HPDE6-E6E7 (cell line): ENCODE measurements around the gene PPP1R26.
"Not testable (repeated sequence)": the region's sequence is repeated elsewhere in the genome, so short reads cannot be mapped to it uniquely, and the experiment has no call there.

Source experiments
- DNase-seq: peaks from one replicate; pipeline ENCODE4 v3.0.0; 2011; ENCODE audit warnings: missing footprints; ENCODE audit errors: extremely low spot score

The PPP1R26 gene

GRCh38 chr9:135522931-135523330, 43.3 kb downstream of the PPP1R26 start:
- no peak for DNase-seq

GRCh38 chr9:135523521-135524129, 44.0 kb downstream of the PPP1R26 start:
- DNase-seq: no peak

GRCh38 chr9:135524130-135524861, 44.7 kb downstream of the PPP1R26 start:
- DNase-seq: no peak

- no peak for DNase-seq
These were observed 45.9 kb downstream of the PPP1R26 start for GRCh38 chr9:135525241-135526088.

- DNase-seq: no peak
These were observed 46.6 kb downstream of the PPP1R26 start for GRCh38 chr9:135526089-135526729.

- DNase-seq: no peak
These were observed 47.4 kb downstream of the PPP1R26 start for GRCh38 chr9:135526730-135527571.

DNA sequence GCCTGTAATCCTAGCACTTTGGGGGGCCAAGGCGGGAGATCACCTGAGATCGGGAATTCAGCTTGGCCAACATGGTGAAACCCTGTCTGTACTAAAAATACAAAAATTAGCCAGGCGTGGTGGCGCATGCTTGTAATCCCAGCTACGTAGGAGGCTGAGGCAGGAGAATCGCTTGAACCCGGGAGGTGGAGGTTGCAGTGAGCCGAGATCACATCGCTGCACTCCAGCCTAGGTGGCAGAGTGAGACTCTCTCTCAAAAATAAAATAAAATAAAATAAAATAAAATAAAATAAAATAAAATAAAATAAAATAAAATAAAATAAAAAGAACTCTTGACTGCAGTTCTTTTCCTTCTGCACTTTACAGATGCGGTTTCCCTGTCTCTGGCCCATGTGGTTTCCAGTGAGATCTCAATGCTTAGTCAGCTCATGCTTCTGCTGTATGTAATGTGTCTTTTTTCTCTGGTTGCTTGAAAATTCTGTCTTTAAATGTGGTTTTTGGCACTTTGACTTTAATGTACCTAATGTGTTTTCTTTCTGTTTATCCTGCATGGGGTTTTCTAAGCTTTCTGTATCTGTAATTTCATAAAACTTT, 49.4 kb downstream of the PPP1R26 start:
- not testable (repeated sequence) for DNase-seq

- DNase-seq: no peak
These were observed 50.6 kb downstream of the PPP1R26 start for GRCh38 chr9:135530146-135530545.

DNA sequence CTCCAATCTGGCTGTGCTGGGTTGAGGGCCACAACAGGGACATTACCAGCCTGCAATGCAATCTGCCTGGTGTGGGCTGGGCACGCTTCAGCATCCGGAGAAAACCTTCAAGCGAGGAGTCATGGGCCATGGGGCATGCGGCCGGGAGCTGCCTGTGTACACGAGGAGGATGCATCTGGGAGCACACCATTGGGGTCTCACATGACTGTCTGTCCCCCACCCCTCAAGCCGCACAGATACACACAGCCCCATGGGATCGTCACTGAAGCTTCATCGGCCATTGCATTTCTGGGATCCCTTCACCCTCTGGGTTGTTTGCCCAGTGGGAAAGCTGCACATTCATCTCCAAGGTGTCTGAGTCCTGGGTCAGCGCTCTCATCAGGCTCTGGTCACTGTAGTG, 51.5 kb downstream of the PPP1R26 start:
- no peak for DNase-seq

DNA sequence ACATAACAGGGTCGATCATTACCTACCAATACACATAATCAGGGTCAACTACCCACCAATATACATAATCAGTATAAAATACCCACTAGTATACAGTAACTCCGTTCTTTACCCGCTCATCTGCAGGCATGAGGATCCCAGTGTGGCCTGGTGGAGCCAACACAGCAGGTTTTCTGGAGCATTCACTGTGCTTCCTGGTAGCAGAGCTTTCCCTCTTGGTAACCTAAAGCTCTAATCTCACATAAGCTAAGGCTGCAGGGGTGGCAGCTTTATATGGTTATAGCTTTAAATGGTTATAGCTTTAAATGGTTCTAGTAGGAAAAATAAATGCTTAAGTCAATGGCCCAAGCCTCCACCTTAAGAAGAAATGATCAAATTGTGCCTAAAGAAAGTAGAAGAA, 53.5 kb downstream of the PPP1R26 start:
- DNase-seq: no peak

- DNase-seq: no peak
These were observed 54.1 kb downstream of the PPP1R26 start for GRCh38 chr9:135533674-135534073.

- DNase-seq: not testable (repeated sequence)
These were observed 54.7 kb downstream of the PPP1R26 start for GRCh38 chr9:135534192-135534711.

- DNase-seq: not testable (repeated sequence)
These were observed 55.2 kb downstream of the PPP1R26 start for GRCh38 chr9:135534826-135535225.

DNA sequence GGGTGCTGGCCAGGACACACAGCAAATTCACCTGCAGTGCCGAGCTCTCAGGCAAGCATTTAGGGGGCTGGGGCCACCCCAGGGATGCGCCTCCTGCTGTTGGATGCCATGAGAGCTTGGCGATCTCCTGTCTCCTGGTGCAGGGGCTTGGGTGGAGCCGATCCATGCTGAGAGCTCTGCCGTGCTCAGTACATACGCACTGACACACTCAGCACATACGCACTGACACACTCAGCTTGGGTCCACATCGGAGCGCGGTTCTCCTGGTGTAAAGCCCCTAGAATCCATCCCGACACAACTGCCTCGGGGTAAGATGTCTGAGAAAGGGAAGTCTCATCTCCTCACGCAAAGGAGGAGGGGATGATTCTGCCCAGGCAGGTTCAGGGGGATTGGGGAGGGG, 56.0 kb downstream of the PPP1R26 start:
- DNase-seq: not testable (repeated sequence)

DNA sequence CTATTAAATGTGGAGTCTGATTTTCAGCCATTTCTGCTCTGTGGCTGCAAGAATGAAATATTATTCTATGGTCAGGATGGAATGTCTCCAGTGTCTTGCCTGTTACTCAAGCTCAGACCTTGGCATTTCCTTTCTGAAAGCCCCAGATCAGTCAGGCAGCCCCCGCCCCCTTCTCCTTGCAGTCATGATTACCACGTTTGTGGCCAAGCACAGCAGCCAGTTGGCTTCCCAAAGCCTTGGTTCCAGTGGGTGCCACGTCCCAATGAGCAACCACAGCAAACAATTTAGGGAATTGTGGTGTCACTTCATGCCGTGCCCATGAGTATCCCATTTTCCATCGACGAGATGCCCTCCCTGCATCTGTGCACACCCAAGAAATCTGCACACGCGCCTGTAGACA, 56.6 kb downstream of the PPP1R26 start:
- DNase-seq: no peak
